HepG2 (cell line): ENCODE data around the gene OXLD1. TPM values are rescaled to one million over a fixed set of nuclear protein-coding genes. Genes with fewer than 3 reads are reported as not detected.

ENCODE experiments used
- CCDC6 ChIP-seq: sonication (generic); formaldehyde crosslinking; IDR thresholded peaks from 2 replicates; pipeline ENCODE4 v1.8.1; 2022; ENCODE audit warnings: mild to moderate bottlenecking, missing genetic modification reagents, moderate library complexity
- FOXK2 ChIP-seq: fragments of 450-650 bp; IDR thresholded peaks from 2 replicates; pipeline ENCODE4 v1.6.1; 2016
- HIVEP1 ChIP-seq: sonication (generic); formaldehyde crosslinking; IDR thresholded peaks from 2 replicates; pipeline ENCODE4 v1.4.0; 2020; ENCODE audit warnings: mild to moderate bottlenecking, missing genetic modification reagents
- KDM5B ChIP-seq: sonication (generic); formaldehyde crosslinking; IDR thresholded peaks from 2 replicates; pipeline ENCODE4 v1.4.0; 2020; ENCODE audit warnings: missing genetic modification reagents, mild to moderate bottlenecking, borderline replicate concordance
- MTA1 ChIP-seq: sonication (generic); formaldehyde crosslinking; IDR thresholded peaks from 2 replicates; pipeline ENCODE4 v1.4.0; 2020; ENCODE audit warnings: missing genetic modification reagents, mild to moderate bottlenecking, borderline replicate concordance
- SMAD1 ChIP-seq: sonication (generic); formaldehyde crosslinking; IDR thresholded peaks from 2 replicates; pipeline ENCODE4 v1.4.0; 2020; ENCODE audit warnings: missing genetic modification reagents, low read depth, mild to moderate bottlenecking, borderline replicate concordance
- ZNF136 ChIP-seq: sonication (generic); formaldehyde crosslinking; IDR thresholded peaks from 2 replicates; pipeline ENCODE4 v1.8.1; 2022; ENCODE audit warnings: low read depth, mild to moderate bottlenecking, moderate library complexity, missing genetic modification reagents
- ZNF3 ChIP-seq: IDR thresholded peaks from 2 replicates; pipeline ENCODE4 v1.7.0; 2017; ENCODE audit warnings: inconsistent platforms
- ZNF337 ChIP-seq: sonication (generic); formaldehyde crosslinking; IDR thresholded peaks from 2 replicates; pipeline ENCODE4 v1.5.1; 2020; ENCODE audit warnings: missing genetic modification reagents, low read depth, mild to moderate bottlenecking, borderline replicate concordance
- ZNF672 ChIP-seq: sonication (generic); formaldehyde crosslinking; IDR thresholded peaks from 2 replicates; pipeline ENCODE4 v1.8.1; 2022; ENCODE audit warnings: missing genetic modification reagents
- ZNF790 ChIP-seq: sonication (generic); formaldehyde crosslinking; IDR thresholded peaks from 2 replicates; pipeline ENCODE4 v1.8.0; 2022; ENCODE audit warnings: missing genetic modification reagents, mild to moderate bottlenecking, borderline replicate concordance
- ZSCAN22 ChIP-seq: sonication (generic); formaldehyde crosslinking; IDR thresholded peaks from 2 replicates; pipeline ENCODE4 v1.4.0; 2020; ENCODE audit warnings: mild to moderate bottlenecking, missing genetic modification reagents
- polyA plus RNA-seq, 8 experiments: library from polyadenylated mRNA; depleted of rRNA in 3 of 8; stranded (reverse) in 7 of 8; unstranded in 1 of 8; fragments of >200 nt; fragmentation: Illumina TruSeq in 4 of 8; extraction: Trizol in 4 of 8; gene quantifications; 2 replicates each; pipeline versions ENCODE4 v1.2.1 to v1.2.3, GENCODE V29; 2011 to 2016; ENCODE audit warnings: low read depth in 4 of 8, missing spikeins in 1 of 8, mixed read lengths in 1 of 8; ENCODE audit not compliant: insufficient read depth in 1 of 8
- total RNA-seq, 5 experiments: library from RNA; depleted of rRNA; stranded (reverse); fragments of >200 nt; fragmentation: Illumina TruSeq; extraction: Trizol; gene quantifications; 2 replicates each; pipeline ENCODE4 v1.2.3, GENCODE V29; 2016; ENCODE audit warnings: low read depth in 1 of 5
- TF ChIP-seq, protein P1 (sequence below): IDR thresholded peaks from 2 replicates; pipeline ENCODE4 v1.6.1; 2016; ENCODE audit warnings: mild to moderate bottlenecking, missing biosample characterization, missing genetic modification reagents
- TF ChIP-seq, protein P2 (sequence below): sonication (generic); formaldehyde crosslinking; IDR thresholded peaks from 2 replicates; pipeline ENCODE4 v1.8.1; 2023; ENCODE audit warnings: mild to moderate bottlenecking, missing genetic modification reagents
- TF ChIP-seq, protein P3 (sequence below): IDR thresholded peaks from 2 replicates; pipeline ENCODE4 v1.6.1; 2012; ENCODE audit warnings: inconsistent platforms
- TF ChIP-seq, protein P4 (sequence below): sonication (generic); formaldehyde crosslinking; IDR thresholded peaks from 2 replicates; pipeline ENCODE4 v1.5.1; 2020; ENCODE audit warnings: missing genetic modification reagents, mild to moderate bottlenecking, borderline replicate concordance

Gene OXLD1
- total and polyA plus RNA-seq, 2 of the 13 experiments (the other 11 are each of a cell fraction or from before 2014, with no cell fraction given) = 27.1 to 37.5 TPM

GRCh38 chr17:81703747-81704654 is 37.6 kb upstream of the OXLD1 start (continued):
- no peak for TF ChIP-seq FOXK2
- no peak for TF ChIP-seq ZNF136 (CRISPR knock-in tag)
- 0 out of 2 replicates have a peak, but pooled peaks have one; percentile 7 for TF ChIP-seq CCDC6 (CRISPR knock-in tag)
- TF ChIP-seq ZSCAN22 (CRISPR knock-in tag) = peak; percentile 14; the same call in 1 of the 2 replicates
- TF ChIP-seq, protein P1, sequence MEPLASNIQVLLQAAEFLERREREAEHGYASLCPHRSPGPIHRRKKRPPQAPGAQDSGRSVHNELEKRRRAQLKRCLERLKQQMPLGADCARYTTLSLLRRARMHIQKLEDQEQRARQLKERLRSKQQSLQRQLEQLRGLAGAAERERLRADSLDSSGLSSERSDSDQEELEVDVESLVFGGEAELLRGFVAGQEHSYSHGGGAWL = no peak
- TF ChIP-seq ZNF790 (CRISPR knock-in tag) = no peak
- TF ChIP-seq, protein P2, sequence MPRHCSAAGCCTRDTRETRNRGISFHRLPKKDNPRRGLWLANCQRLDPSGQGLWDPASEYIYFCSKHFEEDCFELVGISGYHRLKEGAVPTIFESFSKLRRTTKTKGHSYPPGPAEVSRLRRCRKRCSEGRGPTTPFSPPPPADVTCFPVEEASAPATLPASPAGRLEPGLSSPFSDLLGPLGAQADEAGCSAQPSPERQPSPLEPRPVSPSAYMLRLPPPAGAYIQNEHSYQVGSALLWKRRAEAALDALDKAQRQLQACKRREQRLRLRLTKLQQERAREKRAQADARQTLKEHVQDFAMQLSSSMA (CRISPR knock-in tag) = peak; percentile 43; the same call in 1 of the 2 replicates
- TF ChIP-seq MTA1 (CRISPR knock-in tag) = no peak
- TF ChIP-seq HIVEP1 (CRISPR knock-in tag) = 0 out of 2 replicates have a peak, but pooled peaks have one; percentile 10
- peak; percentile 7; the same call in 1 of the 2 replicates for TF ChIP-seq KDM5B (CRISPR knock-in tag)
- no peak for TF ChIP-seq ZNF337
- TF ChIP-seq SMAD1 (CRISPR knock-in tag) = 0 out of 2 replicates have a peak, but pooled peaks have one; percentile 15
- TF ChIP-seq, protein P3, sequence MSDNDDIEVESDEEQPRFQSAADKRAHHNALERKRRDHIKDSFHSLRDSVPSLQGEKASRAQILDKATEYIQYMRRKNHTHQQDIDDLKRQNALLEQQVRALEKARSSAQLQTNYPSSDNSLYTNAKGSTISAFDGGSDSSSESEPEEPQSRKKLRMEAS = peak; percentile 15; the same call in 1 of the 2 replicates
- TF ChIP-seq, protein P4, sequence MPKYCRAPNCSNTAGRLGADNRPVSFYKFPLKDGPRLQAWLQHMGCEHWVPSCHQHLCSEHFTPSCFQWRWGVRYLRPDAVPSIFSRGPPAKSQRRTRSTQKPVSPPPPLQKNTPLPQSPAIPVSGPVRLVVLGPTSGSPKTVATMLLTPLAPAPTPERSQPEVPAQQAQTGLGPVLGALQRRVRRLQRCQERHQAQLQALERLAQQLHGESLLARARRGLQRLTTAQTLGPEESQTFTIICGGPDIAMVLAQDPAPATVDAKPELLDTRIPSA (CRISPR knock-in tag) = 0 out of 2 replicates have a peak, but pooled peaks have one; percentile 2
- TF ChIP-seq ZNF3 (CRISPR knock-in tag) = no peak
- 0 out of 2 replicates have a peak, but pooled peaks have one; percentile 63 for TF ChIP-seq ZNF672 (CRISPR knock-in tag)
